ENCODE results near the gene DAZL. TPM values are rescaled to one million over a fixed set of nuclear protein-coding genes. Genes with fewer than 3 reads are reported as not detected.

The DAZL gene, protein sequence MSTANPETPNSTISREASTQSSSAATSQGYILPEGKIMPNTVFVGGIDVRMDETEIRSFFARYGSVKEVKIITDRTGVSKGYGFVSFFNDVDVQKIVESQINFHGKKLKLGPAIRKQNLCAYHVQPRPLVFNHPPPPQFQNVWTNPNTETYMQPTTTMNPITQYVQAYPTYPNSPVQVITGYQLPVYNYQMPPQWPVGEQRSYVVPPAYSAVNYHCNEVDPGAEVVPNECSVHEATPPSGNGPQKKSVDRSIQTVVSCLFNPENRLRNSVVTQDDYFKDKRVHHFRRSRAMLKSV
- total RNA-seq, result 10 to 100 TPM in 1 of 2 donors, not detected in 1; 21.5 TPM

- no peaks in the 10 kb centered on the region for H3K4me1 ChIP-seq (replicated peaks)
- H3K4me3 ChIP-seq, result no peak within 1 kb of the TSS
- WGBS, result 97% methylated on average over 63 of the region's 63 CpGs
- no peak for DNase-seq (ENCODE audit: low spot score)
- no peak for TF ChIP-seq POLR2A (IDR thresholded peaks at IDR 0.05)
- TF ChIP-seq POLR2AphosphoS5 (IDR thresholded peaks at IDR 0.05), result no peak
- TF ChIP-seq, protein P1, sequence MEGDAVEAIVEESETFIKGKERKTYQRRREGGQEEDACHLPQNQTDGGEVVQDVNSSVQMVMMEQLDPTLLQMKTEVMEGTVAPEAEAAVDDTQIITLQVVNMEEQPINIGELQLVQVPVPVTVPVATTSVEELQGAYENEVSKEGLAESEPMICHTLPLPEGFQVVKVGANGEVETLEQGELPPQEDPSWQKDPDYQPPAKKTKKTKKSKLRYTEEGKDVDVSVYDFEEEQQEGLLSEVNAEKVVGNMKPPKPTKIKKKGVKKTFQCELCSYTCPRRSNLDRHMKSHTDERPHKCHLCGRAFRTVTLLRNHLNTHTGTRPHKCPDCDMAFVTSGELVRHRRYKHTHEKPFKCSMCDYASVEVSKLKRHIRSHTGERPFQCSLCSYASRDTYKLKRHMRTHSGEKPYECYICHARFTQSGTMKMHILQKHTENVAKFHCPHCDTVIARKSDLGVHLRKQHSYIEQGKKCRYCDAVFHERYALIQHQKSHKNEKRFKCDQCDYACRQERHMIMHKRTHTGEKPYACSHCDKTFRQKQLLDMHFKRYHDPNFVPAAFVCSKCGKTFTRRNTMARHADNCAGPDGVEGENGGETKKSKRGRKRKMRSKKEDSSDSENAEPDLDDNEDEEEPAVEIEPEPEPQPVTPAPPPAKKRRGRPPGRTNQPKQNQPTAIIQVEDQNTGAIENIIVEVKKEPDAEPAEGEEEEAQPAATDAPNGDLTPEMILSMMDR (IDR thresholded peaks at IDR 0.05), result no peak
- intact Hi-C loops (cut with DNase I), result loop anchor here (5.0 to 10.0 kb wide), 3 partner anchors 427 to 810 kb away; no protein-coding TSS in a partner anchor
- H3K27me3 ChIP-seq (replicated peaks; ENCODE audit: insufficient read depth), result no peaks in the 10 kb centered on the region
- H3K27ac ChIP-seq, result no peak within 1 kb of the TSS
- no peaks in the 10 kb centered on the region for H3K9me3 ChIP-seq
- no peaks in the 10 kb centered on the region for H3K36me3 ChIP-seq
These were observed at the start of gene DAZL for GRCh38 chr3:16604887-16605602. DAZL (minus strand) TSS chr3:16605423; CDS start chr3:16605205, 218 bp downstream.

DNA sequence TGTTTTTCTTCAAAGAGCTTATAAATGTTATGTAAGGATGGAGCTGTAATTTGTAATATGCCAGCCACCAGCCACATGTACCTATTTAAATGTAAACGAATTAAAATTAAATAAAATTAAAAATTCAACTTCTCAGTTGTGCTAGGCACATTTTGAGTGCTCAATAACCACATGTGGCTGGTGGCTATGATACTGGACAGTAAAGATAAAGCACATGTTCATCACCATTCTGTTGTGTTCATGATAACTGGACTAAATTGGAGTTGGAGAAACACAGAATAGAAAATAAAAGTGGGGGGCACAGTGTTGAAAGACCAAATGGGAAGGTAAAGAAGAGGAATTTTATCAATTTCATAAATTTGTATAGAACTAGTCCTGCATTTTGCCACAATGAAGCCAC is 49.8 kb upstream of the DAZL start:
- no peaks in the 10 kb centered on the region for H3K27me3 ChIP-seq (replicated peaks; ENCODE audit: insufficient read depth)
- no peaks in the 10 kb centered on the region for H3K36me3 ChIP-seq
- no peak for DNase-seq (ENCODE audit: low spot score)
- WGBS, result 67% methylated on average over 1 of the region's 1 CpG
- H3K4me3 ChIP-seq, result no peak overlapping the region
- intact Hi-C loops (cut with DNase I), result no loop called here
- no peaks in the 10 kb centered on the region for H3K9me3 ChIP-seq
- no peak for TF ChIP-seq POLR2AphosphoS5 (IDR thresholded peaks at IDR 0.05)
- TF ChIP-seq, protein P1 (IDR thresholded peaks at IDR 0.05), result no peak
- no peak for TF ChIP-seq POLR2A (IDR thresholded peaks at IDR 0.05)
- H3K4me1 ChIP-seq (replicated peaks), result no peaks in the 10 kb centered on the region
- H3K27ac ChIP-seq, result no peak overlapping the region

GRCh38 chr3:16653712-16654111 is 48.5 kb upstream of the DAZL start:
- Histone ChIP-seq H3K27ac (no peak overlapping the region), H3K27me3 (replicated peaks; ENCODE audit: insufficient read depth) (no peaks in the 10 kb centered on the region), H3K36me3 (no peaks in the 10 kb centered on the region), H3K4me3 (no peak overlapping the region), H3K9me3 (no peaks in the 10 kb centered on the region), H3K4me1 (replicated peaks) (no peaks in the 10 kb centered on the region)
- 28% methylated on average over 4 of the region's 4 CpGs for WGBS
- intact Hi-C loops (cut with DNase I), result no loop called here
- no peak for DNase-seq (ENCODE audit: low spot score)
- TF ChIP-seq, protein P1 (IDR thresholded peaks at IDR 0.05), result no peak
- TF ChIP-seq POLR2AphosphoS5 (IDR thresholded peaks at IDR 0.05), result no peak
- TF ChIP-seq POLR2A (IDR thresholded peaks at IDR 0.05), result no peak

- TF ChIP-seq, protein P1 (IDR thresholded peaks at IDR 0.05), result no peak
- TF ChIP-seq POLR2A (IDR thresholded peaks at IDR 0.05) (no peak), POLR2AphosphoS5 (IDR thresholded peaks at IDR 0.05) (no peak)
- WGBS, result 91% methylated on average over 4 of the region's 4 CpGs
- intact Hi-C loops (cut with DNase I), result no loop called here
- H3K27ac ChIP-seq, result no peak overlapping the region
- H3K27me3 ChIP-seq (replicated peaks; ENCODE audit: insufficient read depth), result no peaks in the 10 kb centered on the region
- no peak for DNase-seq (ENCODE audit: low spot score)
- H3K9me3 ChIP-seq, result no peaks in the 10 kb centered on the region
- no peak overlapping the region for H3K4me3 ChIP-seq
- H3K4me1 ChIP-seq (replicated peaks), result no peaks in the 10 kb centered on the region
- no peaks in the 10 kb centered on the region for H3K36me3 ChIP-seq
These were observed 42.4 kb upstream of the DAZL start for GRCh38 chr3:16647668-16648067.
